Hepatocyte (in vitro differentiated cells): ENCODE measurements around the gene LRRC40. TPM values are rescaled to one million over a fixed set of nuclear protein-coding genes. Genes with fewer than 3 reads are reported as not detected.

ENCODE experiments used
- DNase-seq: peaks from one replicate; pipeline ENCODE4 v3.0.0-alpha.2; 2016; ENCODE audit warnings: low spot score
- H2AFZ ChIP-seq: fragments of 200-600 bp; sonication (generic); 2 replicates; pipeline ENCODE4 v1.6.0; 2016; ENCODE audit warnings: antibody characterized with exemption, mild to moderate bottlenecking
- H3K27ac ChIP-seq: fragments of 200-600 bp; sonication (generic); 2 replicates; pipeline ENCODE4 v1.5.1; 2016; ENCODE audit warnings: mild to moderate bottlenecking
- H3K27me3 ChIP-seq: fragments of 200-600 bp; sonication (generic); 2 replicates; pipeline ENCODE4 v1.6.1; 2016
- H3K36me3 ChIP-seq: fragments of 200-600 bp; sonication (generic); replicated peaks from 2 replicates; pipeline ENCODE4 v1.5.1; 2016; ENCODE audit warnings: low read depth; ENCODE audit not compliant: insufficient read depth
- H3K4me1 ChIP-seq: fragments of 200-600 bp; sonication (generic); 2 replicates; pipeline ENCODE4 v1.5.1; 2016; ENCODE audit warnings: mild to moderate bottlenecking, moderate library complexity; ENCODE audit not compliant: insufficient read depth
- H3K4me2 ChIP-seq: fragments of 200-600 bp; sonication (generic); 2 replicates; pipeline ENCODE4 v1.6.0; 2016
- H3K4me3 ChIP-seq: fragments of 200-600 bp; sonication (generic); 2 replicates; pipeline ENCODE4 v1.5.1; 2016; ENCODE audit warnings: mild to moderate bottlenecking
- H3K79me2 ChIP-seq: fragments of 200-600 bp; sonication (generic); 2 replicates; pipeline ENCODE4 v1.6.0; 2017; ENCODE audit warnings: mild to moderate bottlenecking
- H3K9me2 ChIP-seq: fragments of 200-600 bp; sonication (generic); replicated peaks from 2 replicates; pipeline ENCODE4 v1.6.0; 2017; ENCODE audit warnings: mild to moderate bottlenecking; ENCODE audit not compliant: insufficient read depth
- H3K9me3 ChIP-seq: fragments of 200-600 bp; sonication (generic); 2 replicates; pipeline ENCODE4 v1.5.1; 2016; ENCODE audit warnings: low read depth, mild to moderate bottlenecking
- H4K20me1 ChIP-seq: fragments of 200-600 bp; sonication (generic); 2 replicates; pipeline ENCODE4 v1.6.0; 2016; ENCODE audit warnings: mild to moderate bottlenecking; ENCODE audit not compliant: insufficient read depth, poor library complexity, severe bottlenecking
- EZH2 ChIP-seq: fragments of 200-600 bp; sonication (generic); IDR thresholded peaks from 2 replicates; pipeline ENCODE4 v1.6.1; 2016; ENCODE audit warnings: antibody characterized with exemption, mild to moderate bottlenecking, borderline replicate concordance
- EZH2phosphoT487 ChIP-seq: fragments of 200-600 bp; sonication (generic); IDR thresholded peaks from one replicate; pipeline ENCODE4 v1.6.1; 2018; ENCODE audit warnings: antibody characterized with exemption, mild to moderate bottlenecking, low read depth, moderate library complexity; ENCODE audit not compliant: unreplicated experiment, severe bottlenecking
- WGBS: methylation state at CpG from one replicate; pipeline ENCODE4 v1.1.6; 2016; ENCODE audit warnings: low lambda C conversion rate; ENCODE audit errors: missing lambda C conversion rate; 5-methylcytosine and 5-hydroxymethylcytosine counted together
- polyA plus RNA-seq: library from polyadenylated mRNA; unstranded; fragments of >200 nt; fragmentation: Nextera tagmentation; extraction: Ambion mirVana; gene quantifications from 2 replicates; pipeline ENCODE4 v1.2.1, GENCODE V29; 2016
- total RNA-seq: library from RNA; depleted of rRNA; stranded (reverse); fragments of >200 nt; gene quantifications from 2 replicates; pipeline ENCODE4 v1.2.3, GENCODE V29; 2014
- TF ChIP-seq, protein P1 (sequence below): fragments of 200-600 bp; sonication (generic); IDR thresholded peaks from 2 replicates; pipeline ENCODE4 v1.5.1; 2016; ENCODE audit warnings: antibody characterized with exemption, mild to moderate bottlenecking; ENCODE audit not compliant: poor library complexity

LRRC40 gene
- total and polyA plus RNA-seq, 2 experiments from 2014 or later = 9.7 to 24.4 TPM

- Histone ChIP-seq H3K9me3 (no peaks in the 10 kb centered on the region), H3K27me3 (no peaks in the 10 kb centered on the region), H3K79me2 (no peaks in the 10 kb centered on the region), H3K4me3 (no peak overlapping the region), H3K4me2 (no peak overlapping the region), H3K36me3 (no peaks in the 10 kb centered on the region), H3K4me1 (no peaks in the 10 kb centered on the region), H3K27ac (no peak overlapping the region), H2AFZ (no peak overlapping the region), H3K9me2 (no peaks in the 10 kb centered on the region), H4K20me1 (no peaks in the 10 kb centered on the region)
- no peak for TF ChIP-seq EZH2phosphoT487
- no peak for TF ChIP-seq EZH2
- TF ChIP-seq, protein P1, sequence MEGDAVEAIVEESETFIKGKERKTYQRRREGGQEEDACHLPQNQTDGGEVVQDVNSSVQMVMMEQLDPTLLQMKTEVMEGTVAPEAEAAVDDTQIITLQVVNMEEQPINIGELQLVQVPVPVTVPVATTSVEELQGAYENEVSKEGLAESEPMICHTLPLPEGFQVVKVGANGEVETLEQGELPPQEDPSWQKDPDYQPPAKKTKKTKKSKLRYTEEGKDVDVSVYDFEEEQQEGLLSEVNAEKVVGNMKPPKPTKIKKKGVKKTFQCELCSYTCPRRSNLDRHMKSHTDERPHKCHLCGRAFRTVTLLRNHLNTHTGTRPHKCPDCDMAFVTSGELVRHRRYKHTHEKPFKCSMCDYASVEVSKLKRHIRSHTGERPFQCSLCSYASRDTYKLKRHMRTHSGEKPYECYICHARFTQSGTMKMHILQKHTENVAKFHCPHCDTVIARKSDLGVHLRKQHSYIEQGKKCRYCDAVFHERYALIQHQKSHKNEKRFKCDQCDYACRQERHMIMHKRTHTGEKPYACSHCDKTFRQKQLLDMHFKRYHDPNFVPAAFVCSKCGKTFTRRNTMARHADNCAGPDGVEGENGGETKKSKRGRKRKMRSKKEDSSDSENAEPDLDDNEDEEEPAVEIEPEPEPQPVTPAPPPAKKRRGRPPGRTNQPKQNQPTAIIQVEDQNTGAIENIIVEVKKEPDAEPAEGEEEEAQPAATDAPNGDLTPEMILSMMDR = no peak
- DNase-seq = no peak
- WGBS = 100% methylated on average over 1 of the region's 1 CpG
Observed at GRCh38 chr1:70171512-70171911, 33.9 kb downstream of the LRRC40 start.

DNA sequence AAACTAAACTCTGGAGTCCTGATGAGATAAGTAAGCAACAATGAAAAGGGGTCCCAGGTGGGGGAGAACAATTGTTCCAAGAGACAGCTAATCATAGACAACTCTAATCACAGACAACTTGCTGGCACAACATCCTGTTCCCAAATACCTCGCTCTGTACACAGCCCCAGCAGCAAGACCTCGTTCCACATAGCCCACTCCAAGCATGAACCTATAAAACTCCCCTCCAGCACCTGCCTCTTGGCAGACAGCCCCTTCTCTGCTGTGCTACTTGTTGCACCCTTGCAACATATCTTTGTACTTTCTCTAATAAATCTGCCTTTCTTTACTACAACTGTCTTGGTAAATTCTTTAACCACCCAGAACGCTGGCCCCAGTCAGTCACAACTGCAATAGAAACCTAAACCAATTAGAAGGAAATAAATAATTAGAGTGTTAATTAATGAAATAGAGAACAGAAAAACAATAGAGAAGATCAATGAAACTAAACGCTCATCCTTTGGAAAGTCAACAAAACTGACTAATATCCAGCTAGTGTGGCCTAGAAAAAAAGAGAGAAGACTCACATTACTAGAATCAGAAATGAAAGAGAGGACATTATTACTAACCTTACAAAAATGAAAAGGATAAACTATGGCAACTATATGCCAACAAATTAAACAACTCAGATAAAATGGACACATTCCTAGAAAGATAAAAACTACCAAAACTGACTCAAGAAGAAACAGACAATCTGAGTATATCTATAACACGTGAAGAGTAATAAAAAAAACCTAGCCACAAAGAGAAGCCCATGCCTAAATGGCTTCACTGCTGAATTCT, 36.1 kb downstream of the LRRC40 start:
- 65% methylated on average over 5 of the region's 5 CpGs for WGBS
- Histone ChIP-seq H3K9me3 (no peaks in the 10 kb centered on the region), H3K79me2 (no peaks in the 10 kb centered on the region), H3K4me2 (no peak overlapping the region), H2AFZ (no peak overlapping the region), H3K4me3 (no peak overlapping the region), H3K36me3 (no peaks in the 10 kb centered on the region), H3K27me3 (no peaks in the 10 kb centered on the region), H4K20me1 (no peaks in the 10 kb centered on the region), H3K27ac (no peak overlapping the region), H3K9me2 (no peaks in the 10 kb centered on the region), H3K4me1 (no peaks in the 10 kb centered on the region)
- TF ChIP-seq EZH2phosphoT487 = no peak
- TF ChIP-seq, protein P1 = no peak
- no peak for TF ChIP-seq EZH2
- no peak for DNase-seq

DNA sequence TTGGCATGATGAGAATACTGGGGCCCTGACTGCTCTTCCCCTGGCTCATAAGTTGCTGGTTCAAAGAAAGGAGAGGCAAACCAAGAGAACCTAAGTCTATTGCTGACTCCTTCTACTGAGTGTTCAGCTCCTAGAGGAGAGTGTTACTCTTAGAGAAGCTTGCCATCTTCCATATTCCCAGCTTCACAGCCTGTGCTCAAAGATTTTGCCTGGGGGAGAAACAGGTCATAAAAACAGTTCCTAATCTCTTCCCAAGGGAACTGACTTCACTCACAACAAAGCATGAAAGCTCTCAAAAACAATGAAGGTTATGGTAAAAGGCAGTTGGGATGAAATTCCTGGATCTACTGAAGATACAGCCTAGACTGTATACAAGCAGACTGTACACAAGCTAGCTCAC, 37.1 kb downstream of the LRRC40 start:
- Histone ChIP-seq H2AFZ (no peak overlapping the region), H3K4me3 (no peak overlapping the region), H4K20me1 (no peaks in the 10 kb centered on the region), H3K27ac (no peak overlapping the region), H3K79me2 (no peaks in the 10 kb centered on the region), H3K4me1 (no peaks in the 10 kb centered on the region), H3K9me2 (no peaks in the 10 kb centered on the region), H3K4me2 (no peak overlapping the region), H3K36me3 (no peaks in the 10 kb centered on the region), H3K9me3 (no peaks in the 10 kb centered on the region), H3K27me3 (no peaks in the 10 kb centered on the region)
- no peak for DNase-seq
- TF ChIP-seq, protein P1 = no peak
- TF ChIP-seq EZH2 = no peak
- TF ChIP-seq EZH2phosphoT487 = no peak
